A673 (cell line): Measurements from ENCODE around the gene ACD. TPM values are rescaled to one million over a fixed set of nuclear protein-coding genes. Genes with fewer than 3 reads are reported as not detected.

Experiments used
- BruUV-seq: library from RNA; stranded (reverse); fragments of 400-500 nt; replicated peaks from 2 replicates; lab custom pipeline; 2021; lab: Mats Ljungman, UMichigan
- CTCF ChIA-PET: fragments of 300-600 bp; sonication (Branson Sonifier 250); formaldehyde crosslinking; loops from one replicate; lab custom pipeline; 2022; ENCODE audit warnings: antibody characterized with exemption; lab: Charles Lee
- POLR2A ChIA-PET: fragments of 300-600 bp; sonication (Branson Sonifier 250); formaldehyde crosslinking; loops from one replicate; lab custom pipeline; 2022; ENCODE audit warnings: antibody characterized with exemption; ENCODE audit not compliant: low non-redundant PET; lab: Charles Lee
- DNase-seq: peaks from one replicate; pipeline ENCODE4 v3.0.0-alpha.2; 2015; ENCODE audit warnings: low spot score
- H3K27ac ChIP-seq: fragments of 200-600 bp; sonication (generic); 2 replicates; pipeline ENCODE4 v1.5.1; 2016; ENCODE audit warnings: mixed run types, low read depth, mild to moderate bottlenecking, mixed read lengths, antibody characterized with exemption, low read length; ENCODE audit not compliant: poor library complexity, severe bottlenecking
- H3K27me3 ChIP-seq: fragments of 200-600 bp; sonication (generic); replicated peaks from 2 replicates; pipeline ENCODE4 v1.6.1; 2017; ENCODE audit warnings: mixed run types, low read depth, mild to moderate bottlenecking, mixed read lengths, antibody characterized with exemption, low read length; ENCODE audit not compliant: insufficient read depth, poor library complexity
- H3K36me3 ChIP-seq: fragments of 200-600 bp; sonication (generic); 2 replicates; pipeline ENCODE4 v1.6.1; 2016; ENCODE audit warnings: mixed run types, mild to moderate bottlenecking, mixed read lengths, antibody characterized with exemption, low read length; ENCODE audit not compliant: insufficient read depth, poor library complexity, severe bottlenecking
- H3K4me1 ChIP-seq: fragments of 200-600 bp; sonication (generic); 2 replicates; pipeline ENCODE4 v1.6.1; 2017; ENCODE audit warnings: mixed run types, mild to moderate bottlenecking, mixed read lengths, antibody characterized with exemption, low read length; ENCODE audit not compliant: insufficient read depth, poor library complexity, severe bottlenecking
- H3K4me3 ChIP-seq: fragments of 200-600 bp; sonication (generic); 2 replicates; pipeline ENCODE4 v1.5.1; 2016; ENCODE audit warnings: low read depth, mixed run types, mild to moderate bottlenecking, mixed read lengths, low read length; ENCODE audit not compliant: poor library complexity, severe bottlenecking
- H3K9me3 ChIP-seq: fragments of 200-600 bp; sonication (generic); 2 replicates; pipeline ENCODE4 v1.6.1; 2016; ENCODE audit warnings: mixed run types, low read depth, mild to moderate bottlenecking, mixed read lengths, antibody characterized with exemption, low read length; ENCODE audit not compliant: poor library complexity, severe bottlenecking
- EZH2 ChIP-seq: fragments of 200-600 bp; sonication (generic); IDR thresholded peaks from 2 replicates; pipeline ENCODE4 v1.6.1; 2017; ENCODE audit warnings: borderline replicate concordance, low read depth, mild to moderate bottlenecking, mixed read lengths, antibody characterized with exemption, low read length; ENCODE audit not compliant: poor library complexity, severe bottlenecking
- intact Hi-C: fragments of 100-400 bp; cut with micrococcal nuclease; formaldehyde crosslinking; loops from one replicate; pipeline ENCODE4 v1.10.0; 2022; ENCODE audit not compliant: unreplicated experiment
- total RNA-seq: library from RNA; stranded (reverse); gene quantifications from 2 replicates; pipeline ENCODE4 v1.2.3, GENCODE V29; 2021
- TF ChIP-seq, protein P1 (sequence below): fragments of 300-800, 200-600 bp; sonication (generic); conservative IDR thresholded peaks from 2 replicates; pipeline ENCODE4 v1.5.1; 2017; ENCODE audit warnings: low read depth, mild to moderate bottlenecking, antibody characterized with exemption, low read length, moderate library complexity, mixed read lengths

Gene ACD
- total RNA-seq, 1 experiment from 2014 or later, result 45.8 TPM

DNA sequence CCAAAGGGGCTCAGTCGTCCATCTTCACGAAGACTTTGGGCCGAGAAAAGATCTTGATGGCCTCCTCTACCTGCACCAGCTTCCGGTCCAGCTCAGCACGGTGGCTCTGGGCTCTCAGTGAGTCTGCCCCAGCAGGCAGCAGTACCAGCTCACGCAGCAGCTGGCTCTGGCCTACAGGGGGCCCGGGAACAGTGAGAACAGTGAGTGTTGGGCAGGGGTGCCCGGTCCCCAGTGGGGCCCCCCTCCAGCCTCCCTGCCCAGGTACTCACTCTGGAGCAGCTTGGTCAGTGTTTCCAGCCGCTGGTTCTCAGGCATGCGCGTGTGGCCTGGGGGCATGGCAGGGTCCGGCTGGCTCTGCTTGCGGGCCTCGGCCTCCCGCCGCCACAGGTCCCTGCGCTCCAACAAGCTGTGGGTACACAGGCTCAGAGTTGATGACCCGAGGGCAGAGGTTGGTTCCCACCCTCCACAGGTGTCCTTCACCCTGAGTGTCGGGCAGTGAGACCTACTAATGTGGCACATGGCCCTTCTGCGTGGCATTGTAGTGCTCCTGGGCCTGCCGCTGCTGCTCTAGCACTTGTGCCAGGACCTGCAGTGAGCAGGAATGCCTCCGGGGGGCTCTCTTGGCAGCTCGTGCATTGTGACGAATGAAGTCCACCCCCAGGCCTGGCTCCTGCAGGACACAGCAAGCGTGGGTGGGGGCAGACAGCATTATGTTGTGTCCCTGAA is 3.3 kb upstream of the ACD start:
- DNase-seq, result peak; percentile 61
- intact Hi-C loops, result no loop called here
- Histone ChIP-seq H3K4me1 (peaks cover 22% of the 10 kb centered on the region), H3K27ac (no peak overlapping the region), H3K27me3 (no peaks in the 10 kb centered on the region), H3K36me3 (peaks cover 3% of the 10 kb centered on the region), H3K4me3 (no peak overlapping the region), H3K9me3 (no peaks in the 10 kb centered on the region)
- ChIA-PET CTCF (interaction anchor here (1.1 to 1.4 kb wide), 3 partner anchors 9 to 142 kb away, joined by 3 to 4 read pairs (median 4); no protein-coding TSS in a partner anchor), POLR2A (interaction anchor here (0.9 kb wide), 1 partner anchor 105 kb away, joined by 3 read pairs; no protein-coding TSS in a partner anchor)
- no TSS peak for BruUV-seq
- TF ChIP-seq, protein P1, sequence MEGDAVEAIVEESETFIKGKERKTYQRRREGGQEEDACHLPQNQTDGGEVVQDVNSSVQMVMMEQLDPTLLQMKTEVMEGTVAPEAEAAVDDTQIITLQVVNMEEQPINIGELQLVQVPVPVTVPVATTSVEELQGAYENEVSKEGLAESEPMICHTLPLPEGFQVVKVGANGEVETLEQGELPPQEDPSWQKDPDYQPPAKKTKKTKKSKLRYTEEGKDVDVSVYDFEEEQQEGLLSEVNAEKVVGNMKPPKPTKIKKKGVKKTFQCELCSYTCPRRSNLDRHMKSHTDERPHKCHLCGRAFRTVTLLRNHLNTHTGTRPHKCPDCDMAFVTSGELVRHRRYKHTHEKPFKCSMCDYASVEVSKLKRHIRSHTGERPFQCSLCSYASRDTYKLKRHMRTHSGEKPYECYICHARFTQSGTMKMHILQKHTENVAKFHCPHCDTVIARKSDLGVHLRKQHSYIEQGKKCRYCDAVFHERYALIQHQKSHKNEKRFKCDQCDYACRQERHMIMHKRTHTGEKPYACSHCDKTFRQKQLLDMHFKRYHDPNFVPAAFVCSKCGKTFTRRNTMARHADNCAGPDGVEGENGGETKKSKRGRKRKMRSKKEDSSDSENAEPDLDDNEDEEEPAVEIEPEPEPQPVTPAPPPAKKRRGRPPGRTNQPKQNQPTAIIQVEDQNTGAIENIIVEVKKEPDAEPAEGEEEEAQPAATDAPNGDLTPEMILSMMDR, result peak; percentile 58
- TF ChIP-seq EZH2, result no peak

- H3K4me3 ChIP-seq, result no peak overlapping the region
- no peak for DNase-seq
- no peak overlapping the region for H3K27ac ChIP-seq
- no peaks in the 10 kb centered on the region for H3K9me3 ChIP-seq
- peaks cover 6% of the 10 kb centered on the region for H3K36me3 ChIP-seq
- BruUV-seq, result no TSS peak
- ChIA-PET CTCF (interaction anchor here (1.1 to 1.4 kb wide), 3 partner anchors 10 to 142 kb away, joined by 3 to 4 read pairs (median 4); no protein-coding TSS in a partner anchor), POLR2A (interaction anchor here (0.9 kb wide), 1 partner anchor 104 kb away, joined by 3 read pairs; no protein-coding TSS in a partner anchor)
- H3K4me1 ChIP-seq, result peaks cover 21% of the 10 kb centered on the region
- intact Hi-C loops, result no loop called here
- TF ChIP-seq, protein P1, result no peak
- TF ChIP-seq EZH2, result no peak
- H3K27me3 ChIP-seq, result no peaks in the 10 kb centered on the region
These were observed 2.6 kb upstream of the ACD start for GRCh38 chr16:67662653-67663010.

- CTCF ChIA-PET, result interaction anchor here (1.4 kb wide), 2 partner anchors 115 to 141 kb away, joined by 3 to 4 read pairs; no protein-coding TSS in a partner anchor
- H3K36me3 ChIP-seq, result peaks cover 6% of the 10 kb centered on the region
- H3K4me1 ChIP-seq, result peaks cover 15% of the 10 kb centered on the region
- BruUV-seq, result no TSS peak
- H3K27me3 ChIP-seq, result no peaks in the 10 kb centered on the region
- intact Hi-C loops, result no loop called here
- no peak overlapping the region for H3K4me3 ChIP-seq
- no peaks in the 10 kb centered on the region for H3K9me3 ChIP-seq
- TF ChIP-seq, protein P1, result no peak
- TF ChIP-seq EZH2, result no peak
- DNase-seq, result no peak
- H3K27ac ChIP-seq, result no peak overlapping the region
- POLR2A ChIA-PET, result no interaction called here
These were observed 2.0 kb upstream of the ACD start for GRCh38 chr16:67661886-67662652.
